HEK293 (cell line): ENCODE measurements around the gene ACAP2.

ENCODE experiments used
- MYNN ChIP-seq: fragments of 450-650 bp; formaldehyde crosslinking; IDR thresholded peaks from 2 replicates; pipeline ENCODE4 v1.5.1; 2016; ENCODE audit warnings: missing biosample characterization, missing genetic modification characterization, borderline replicate concordance
- SCRT2 ChIP-seq: fragments of 450-650 bp; formaldehyde crosslinking; IDR thresholded peaks from 2 replicates; pipeline ENCODE4 v1.5.1; 2016; ENCODE audit warnings: missing biosample characterization, missing genetic modification characterization
- ZNF138 ChIP-seq: fragments of 450-650 bp; formaldehyde crosslinking; IDR thresholded peaks from 2 replicates; pipeline ENCODE4 v1.5.1; 2016; ENCODE audit warnings: missing biosample characterization, missing genetic modification characterization, borderline replicate concordance
- ZNF146 ChIP-seq: fragments of 450-650 bp; formaldehyde crosslinking; IDR thresholded peaks from 2 replicates; pipeline ENCODE4 v1.5.1; 2016; ENCODE audit warnings: missing biosample characterization, missing genetic modification characterization
- ZNF302 ChIP-seq: fragments of 450-650 bp; formaldehyde crosslinking; IDR thresholded peaks from 2 replicates; pipeline ENCODE4 v1.5.1; 2016; ENCODE audit warnings: missing biosample characterization, missing genetic modification characterization, low read depth
- ZNF335 ChIP-seq: fragments of 450-650 bp; formaldehyde crosslinking; conservative IDR thresholded peaks from 2 replicates; pipeline ENCODE4 v1.5.1; 2016; ENCODE audit warnings: missing biosample characterization, missing genetic modification characterization
- ZNF416 ChIP-seq: fragments of 450-650 bp; formaldehyde crosslinking; IDR thresholded peaks from 2 replicates; pipeline ENCODE4 v1.5.1; 2016; ENCODE audit warnings: missing biosample characterization, missing genetic modification characterization
- ZNF513 ChIP-seq: fragments of 450-650 bp; IDR thresholded peaks from 2 replicates; pipeline ENCODE4 v1.5.1; 2018; ENCODE audit warnings: missing biosample characterization, missing genetic modification characterization
- ZSCAN16 ChIP-seq: fragments of 450-650 bp; formaldehyde crosslinking; IDR thresholded peaks from 2 replicates; pipeline ENCODE4 v1.5.1; 2016; ENCODE audit warnings: missing biosample characterization, missing genetic modification characterization
- TF ChIP-seq, protein P1 (sequence below): fragments of 450-650 bp; formaldehyde crosslinking; IDR thresholded peaks from 2 replicates; pipeline ENCODE4 v1.5.1; 2016; ENCODE audit warnings: missing biosample characterization, missing genetic modification characterization
- TF ChIP-seq, protein P2 (sequence below): fragments of 450-650 bp; formaldehyde crosslinking; IDR thresholded peaks from 2 replicates; pipeline ENCODE4 v1.5.1; 2017; ENCODE audit warnings: missing biosample characterization, mild to moderate bottlenecking, missing genetic modification characterization, moderate library complexity
- TF ChIP-seq, protein P3 (sequence below): IDR thresholded peaks from 2 replicates; pipeline ENCODE4 v1.6.1; 2011; ENCODE audit warnings: mild to moderate bottlenecking, low read depth, low read length, borderline replicate concordance

DNA sequence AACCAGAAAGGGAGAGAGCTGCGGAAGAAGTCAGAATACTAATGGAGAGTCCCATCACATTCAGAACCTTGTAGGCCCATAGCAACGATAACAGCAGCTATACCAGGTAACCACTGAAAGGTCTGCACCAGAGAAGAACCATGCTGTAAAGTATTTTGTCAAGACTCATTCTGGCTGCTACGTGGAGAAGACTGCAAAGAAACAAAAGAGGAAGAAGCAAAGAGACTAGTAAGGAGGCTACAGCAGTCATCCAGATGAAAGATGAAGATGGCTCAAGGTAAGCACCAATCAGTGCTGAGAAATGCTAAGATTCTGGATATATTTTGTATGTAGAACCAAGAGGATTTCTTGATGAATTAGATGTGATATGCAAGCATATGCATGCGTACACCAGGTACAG lies 39.6 kb downstream of the ACAP2 start:
- TF ChIP-seq, protein P1, sequence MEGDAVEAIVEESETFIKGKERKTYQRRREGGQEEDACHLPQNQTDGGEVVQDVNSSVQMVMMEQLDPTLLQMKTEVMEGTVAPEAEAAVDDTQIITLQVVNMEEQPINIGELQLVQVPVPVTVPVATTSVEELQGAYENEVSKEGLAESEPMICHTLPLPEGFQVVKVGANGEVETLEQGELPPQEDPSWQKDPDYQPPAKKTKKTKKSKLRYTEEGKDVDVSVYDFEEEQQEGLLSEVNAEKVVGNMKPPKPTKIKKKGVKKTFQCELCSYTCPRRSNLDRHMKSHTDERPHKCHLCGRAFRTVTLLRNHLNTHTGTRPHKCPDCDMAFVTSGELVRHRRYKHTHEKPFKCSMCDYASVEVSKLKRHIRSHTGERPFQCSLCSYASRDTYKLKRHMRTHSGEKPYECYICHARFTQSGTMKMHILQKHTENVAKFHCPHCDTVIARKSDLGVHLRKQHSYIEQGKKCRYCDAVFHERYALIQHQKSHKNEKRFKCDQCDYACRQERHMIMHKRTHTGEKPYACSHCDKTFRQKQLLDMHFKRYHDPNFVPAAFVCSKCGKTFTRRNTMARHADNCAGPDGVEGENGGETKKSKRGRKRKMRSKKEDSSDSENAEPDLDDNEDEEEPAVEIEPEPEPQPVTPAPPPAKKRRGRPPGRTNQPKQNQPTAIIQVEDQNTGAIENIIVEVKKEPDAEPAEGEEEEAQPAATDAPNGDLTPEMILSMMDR, result no peak
- TF ChIP-seq ZNF146 (no peak), ZNF416 (no peak), SCRT2 (tag by site-specific recombination) (no peak), ZNF138 (tag by site-specific recombination) (no peak), ZNF335 (no peak), ZSCAN16 (tag by site-specific recombination) (no peak), ZNF513 (tag by site-specific recombination) (no peak), MYNN (tag by site-specific recombination) (no peak), ZNF302 (tag by site-specific recombination) (no peak)
- TF ChIP-seq, protein P2, sequence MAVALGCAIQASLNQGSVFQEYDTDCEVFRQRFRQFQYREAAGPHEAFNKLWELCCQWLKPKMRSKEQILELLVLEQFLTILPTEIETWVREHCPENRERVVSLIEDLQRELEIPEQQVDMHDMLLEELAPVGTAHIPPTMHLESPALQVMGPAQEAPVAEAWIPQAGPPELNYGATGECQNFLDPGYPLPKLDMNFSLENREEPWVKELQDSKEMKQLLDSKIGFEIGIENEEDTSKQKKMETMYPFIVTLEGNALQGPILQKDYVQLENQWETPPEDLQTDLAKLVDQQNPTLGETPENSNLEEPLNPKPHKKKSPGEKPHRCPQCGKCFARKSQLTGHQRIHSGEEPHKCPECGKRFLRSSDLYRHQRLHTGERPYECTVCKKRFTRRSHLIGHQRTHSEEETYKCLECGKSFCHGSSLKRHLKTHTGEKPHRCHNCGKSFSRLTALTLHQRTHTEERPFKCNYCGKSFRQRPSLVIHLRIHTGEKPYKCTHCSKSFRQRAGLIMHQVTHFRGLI (tag by site-specific recombination), result no peak
- TF ChIP-seq, protein P3, sequence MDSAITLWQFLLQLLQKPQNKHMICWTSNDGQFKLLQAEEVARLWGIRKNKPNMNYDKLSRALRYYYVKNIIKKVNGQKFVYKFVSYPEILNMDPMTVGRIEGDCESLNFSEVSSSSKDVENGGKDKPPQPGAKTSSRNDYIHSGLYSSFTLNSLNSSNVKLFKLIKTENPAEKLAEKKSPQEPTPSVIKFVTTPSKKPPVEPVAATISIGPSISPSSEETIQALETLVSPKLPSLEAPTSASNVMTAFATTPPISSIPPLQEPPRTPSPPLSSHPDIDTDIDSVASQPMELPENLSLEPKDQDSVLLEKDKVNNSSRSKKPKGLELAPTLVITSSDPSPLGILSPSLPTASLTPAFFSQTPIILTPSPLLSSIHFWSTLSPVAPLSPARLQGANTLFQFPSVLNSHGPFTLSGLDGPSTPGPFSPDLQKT, result no peak
